Liver (tissue), 3 donors: ENCODE measurements around the gene MTHFD2.

ENCODE experiments used
- EGR1 ChIP-seq, 2 donors: IDR thresholded peaks; 2 replicates each; pipeline ENCODE4 v1.6.1; 2016 to 2018; ENCODE audit warnings: antibody characterized with exemption in 2 of 2, low read depth in 2 of 2
- HNF4A ChIP-seq, 2 donors: conservative IDR thresholded peaks; 2 replicates each; pipeline ENCODE4 v1.6.1; 2016; ENCODE audit warnings: antibody characterized with exemption in 2 of 2, mild to moderate bottlenecking in 2 of 2
- JUND ChIP-seq, 2 donors: IDR thresholded peaks; 2 replicates each; pipeline ENCODE4 v1.6.1; 2016; ENCODE audit warnings: antibody characterized with exemption in 2 of 2
- RAD21 ChIP-seq, 2 donors: IDR thresholded peaks; 2 replicates each; pipeline ENCODE4 v1.6.1; 2016; ENCODE audit warnings: antibody characterized with exemption in 2 of 2, mild to moderate bottlenecking in 2 of 2
- RXRA ChIP-seq, 2 donors: IDR thresholded peaks; 2 replicates each; pipeline ENCODE4 v1.6.1; 2017 to 2018; ENCODE audit warnings: antibody characterized with exemption in 2 of 2, mild to moderate bottlenecking in 1 of 2
- YY1 ChIP-seq: IDR thresholded peaks from 2 replicates; pipeline ENCODE4 v1.6.1; 2016; ENCODE audit warnings: antibody characterized with exemption, mild to moderate bottlenecking
- ZBTB33 ChIP-seq: IDR thresholded peaks from 2 replicates; pipeline ENCODE4 v1.6.1; 2016; ENCODE audit warnings: antibody characterized with exemption
- TF ChIP-seq, protein P1 (sequence below): fragments of 150-350 bp; IDR thresholded peaks from 2 replicates; pipeline ENCODE4 v1.5.1; 2017; ENCODE audit warnings: improper control_type of control experiment, low read depth, low read length; ENCODE audit not compliant: missing input control
- TF ChIP-seq, protein P2 (sequence below): IDR thresholded peaks from 2 replicates; pipeline ENCODE4 v1.6.1; 2016; ENCODE audit warnings: antibody characterized with exemption, mild to moderate bottlenecking
- TF ChIP-seq, protein P3 (sequence below): IDR thresholded peaks from 2 replicates; pipeline ENCODE4 v1.6.1; 2016; ENCODE audit warnings: antibody characterized with exemption
- TF ChIP-seq, protein P4 (sequence below): IDR thresholded peaks from 2 replicates; pipeline ENCODE4 v1.6.1; 2016; ENCODE audit warnings: antibody characterized with exemption
- donor health status: healthy.
- donor health status: healthy.

- TF ChIP-seq HNF4A (conservative IDR thresholded peaks at IDR 0.05), result no peak
- TF ChIP-seq, protein P1, sequence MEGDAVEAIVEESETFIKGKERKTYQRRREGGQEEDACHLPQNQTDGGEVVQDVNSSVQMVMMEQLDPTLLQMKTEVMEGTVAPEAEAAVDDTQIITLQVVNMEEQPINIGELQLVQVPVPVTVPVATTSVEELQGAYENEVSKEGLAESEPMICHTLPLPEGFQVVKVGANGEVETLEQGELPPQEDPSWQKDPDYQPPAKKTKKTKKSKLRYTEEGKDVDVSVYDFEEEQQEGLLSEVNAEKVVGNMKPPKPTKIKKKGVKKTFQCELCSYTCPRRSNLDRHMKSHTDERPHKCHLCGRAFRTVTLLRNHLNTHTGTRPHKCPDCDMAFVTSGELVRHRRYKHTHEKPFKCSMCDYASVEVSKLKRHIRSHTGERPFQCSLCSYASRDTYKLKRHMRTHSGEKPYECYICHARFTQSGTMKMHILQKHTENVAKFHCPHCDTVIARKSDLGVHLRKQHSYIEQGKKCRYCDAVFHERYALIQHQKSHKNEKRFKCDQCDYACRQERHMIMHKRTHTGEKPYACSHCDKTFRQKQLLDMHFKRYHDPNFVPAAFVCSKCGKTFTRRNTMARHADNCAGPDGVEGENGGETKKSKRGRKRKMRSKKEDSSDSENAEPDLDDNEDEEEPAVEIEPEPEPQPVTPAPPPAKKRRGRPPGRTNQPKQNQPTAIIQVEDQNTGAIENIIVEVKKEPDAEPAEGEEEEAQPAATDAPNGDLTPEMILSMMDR, result peak; percentile 5
- TF ChIP-seq YY1, result no peak
- no peak for TF ChIP-seq RAD21 (IDR thresholded peaks at IDR 0.05)
- no peak for TF ChIP-seq EGR1 (IDR thresholded peaks at IDR 0.05; ENCODE audit: low read depth in 2 of 2)
- TF ChIP-seq, protein P2, sequence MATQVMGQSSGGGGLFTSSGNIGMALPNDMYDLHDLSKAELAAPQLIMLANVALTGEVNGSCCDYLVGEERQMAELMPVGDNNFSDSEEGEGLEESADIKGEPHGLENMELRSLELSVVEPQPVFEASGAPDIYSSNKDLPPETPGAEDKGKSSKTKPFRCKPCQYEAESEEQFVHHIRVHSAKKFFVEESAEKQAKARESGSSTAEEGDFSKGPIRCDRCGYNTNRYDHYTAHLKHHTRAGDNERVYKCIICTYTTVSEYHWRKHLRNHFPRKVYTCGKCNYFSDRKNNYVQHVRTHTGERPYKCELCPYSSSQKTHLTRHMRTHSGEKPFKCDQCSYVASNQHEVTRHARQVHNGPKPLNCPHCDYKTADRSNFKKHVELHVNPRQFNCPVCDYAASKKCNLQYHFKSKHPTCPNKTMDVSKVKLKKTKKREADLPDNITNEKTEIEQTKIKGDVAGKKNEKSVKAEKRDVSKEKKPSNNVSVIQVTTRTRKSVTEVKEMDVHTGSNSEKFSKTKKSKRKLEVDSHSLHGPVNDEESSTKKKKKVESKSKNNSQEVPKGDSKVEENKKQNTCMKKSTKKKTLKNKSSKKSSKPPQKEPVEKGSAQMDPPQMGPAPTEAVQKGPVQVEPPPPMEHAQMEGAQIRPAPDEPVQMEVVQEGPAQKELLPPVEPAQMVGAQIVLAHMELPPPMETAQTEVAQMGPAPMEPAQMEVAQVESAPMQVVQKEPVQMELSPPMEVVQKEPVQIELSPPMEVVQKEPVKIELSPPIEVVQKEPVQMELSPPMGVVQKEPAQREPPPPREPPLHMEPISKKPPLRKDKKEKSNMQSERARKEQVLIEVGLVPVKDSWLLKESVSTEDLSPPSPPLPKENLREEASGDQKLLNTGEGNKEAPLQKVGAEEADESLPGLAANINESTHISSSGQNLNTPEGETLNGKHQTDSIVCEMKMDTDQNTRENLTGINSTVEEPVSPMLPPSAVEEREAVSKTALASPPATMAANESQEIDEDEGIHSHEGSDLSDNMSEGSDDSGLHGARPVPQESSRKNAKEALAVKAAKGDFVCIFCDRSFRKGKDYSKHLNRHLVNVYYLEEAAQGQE, result peak; percentile 41
- TF ChIP-seq JUND (IDR thresholded peaks at IDR 0.05), result no peak
- TF ChIP-seq, protein P3, sequence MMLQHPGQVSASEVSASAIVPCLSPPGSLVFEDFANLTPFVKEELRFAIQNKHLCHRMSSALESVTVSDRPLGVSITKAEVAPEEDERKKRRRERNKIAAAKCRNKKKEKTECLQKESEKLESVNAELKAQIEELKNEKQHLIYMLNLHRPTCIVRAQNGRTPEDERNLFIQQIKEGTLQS, result no peak
- TF ChIP-seq, protein P4, sequence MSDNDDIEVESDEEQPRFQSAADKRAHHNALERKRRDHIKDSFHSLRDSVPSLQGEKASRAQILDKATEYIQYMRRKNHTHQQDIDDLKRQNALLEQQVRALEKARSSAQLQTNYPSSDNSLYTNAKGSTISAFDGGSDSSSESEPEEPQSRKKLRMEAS, result no peak
- no peak for TF ChIP-seq RXRA (IDR thresholded peaks at IDR 0.05)
- no peak for TF ChIP-seq ZBTB33
Measured at GRCh38 chr2:74179063-74179865, 19.2 kb upstream of the MTHFD2 start.
